ENCODE data around the gene DLST. TPM values are rescaled to one million over a fixed set of nuclear protein-coding genes. Genes with fewer than 3 reads are reported as not detected.

The DLST gene
- total and polyA plus RNA-seq, 11 donors: 75.7 to 251 (median 190) TPM

- Histone ChIP-seq H3K9me3 (no peaks in the 10 kb centered on the region), H3K36me3 (peaks cover 0 to 99% (median 82%) of the 10 kb centered on the region in 9 donors), H3K27me3 (no peaks in the 10 kb centered on the region), H3K27ac (no peak overlapping the region), H3K4me1 (peaks cover 0 to 59% (median 31%) of the 10 kb centered on the region in 12 donors), H3K4me3 (no peak overlapping the region)
- intact Hi-C loops (cut with DNase I): no loop called here
- no peak for DNase-seq
- no peak for ATAC-seq
- TF ChIP-seq POLR2A (IDR thresholded peaks at IDR 0.05): no peak
- no peak for TF ChIP-seq CTCF (IDR thresholded peaks at IDR 0.05)
- 95 to 99% (median 96%) methylated on average over 6 of the region's 6 CpGs for WGBS, 4 donors
These were observed 8.5 kb downstream of the DLST start for GRCh38 chr14:74890262-74890661.

- 80 to 92% (median 90%) methylated on average over 6 of the region's 6 CpGs for WGBS, 4 donors
- Histone ChIP-seq H3K36me3 (peaks cover 2 to 99% (median 93%) of the 10 kb centered on the region in 9 donors), H3K27ac (peak overlapping the region in 2 of 12 donors; percentile 13 to 23), H3K9me3 (no peaks in the 10 kb centered on the region), H3K4me1 (peaks cover 0 to 43% (median 18%) of the 10 kb centered on the region in 12 donors), H3K4me3 (no peak overlapping the region), H3K27me3 (no peaks in the 10 kb centered on the region)
- ATAC-seq: peak in 2 of 4 donors; percentile 25 to 34
- intact Hi-C loops (cut with DNase I): no loop called here
- no peak for TF ChIP-seq POLR2A (IDR thresholded peaks at IDR 0.05)
- no peak for TF ChIP-seq CTCF (IDR thresholded peaks at IDR 0.05)
- DNase-seq: no peak
These were observed 10.2 kb downstream of the DLST start for GRCh38 chr14:74891870-74892269.

- H3K27me3 ChIP-seq: no peaks in the 10 kb centered on the region
- no peak overlapping the region for H3K27ac ChIP-seq
- TF ChIP-seq POLR2A (IDR thresholded peaks at IDR 0.05): no peak
- no peak for TF ChIP-seq CTCF (IDR thresholded peaks at IDR 0.05)
- peaks cover 0 to 35% (median 17%) of the 10 kb centered on the region in 12 donors for H3K4me1 ChIP-seq
- H3K36me3 ChIP-seq: peaks cover 4 to 100% (median 93%) of the 10 kb centered on the region in 9 donors
- DNase-seq: no peak
- 61 to 76% (median 71%) methylated on average over 5 of the region's 5 CpGs for WGBS, 4 donors
- H3K4me3 ChIP-seq: no peak overlapping the region
- no peaks in the 10 kb centered on the region for H3K9me3 ChIP-seq
- ATAC-seq: no peak
- intact Hi-C loops (cut with DNase I): no loop called here
These were observed 11.0 kb downstream of the DLST start for GRCh38 chr14:74892745-74893144.

GRCh38 chr14:74893614-74894091 is 11.9 kb downstream of the DLST start:
- Histone ChIP-seq H3K4me3 (no peak overlapping the region), H3K4me1 (peaks cover 0 to 26% (median 10%) of the 10 kb centered on the region in 12 donors), H3K9me3 (no peaks in the 10 kb centered on the region), H3K36me3 (peaks cover 4 to 100% (median 97%) of the 10 kb centered on the region in 9 donors), H3K27me3 (no peaks in the 10 kb centered on the region), H3K27ac (peak overlapping the region in 1 of 12 donors; percentile 40)
- ATAC-seq: no peak
- DNase-seq: no peak
- TF ChIP-seq POLR2A (IDR thresholded peaks at IDR 0.05) (no peak), CTCF (IDR thresholded peaks at IDR 0.05) (no peak)
- intact Hi-C loops (cut with DNase I): no loop called here
- 61 to 85% (median 72%) methylated on average over 4 of the region's 4 CpGs for WGBS, 4 donors
